ENCODE measurements around the gene SEMA6B. TPM values are rescaled to one million over a fixed set of nuclear protein-coding genes. Genes with fewer than 3 reads are reported as not detected.

The SEMA6B gene
- total RNA-seq, 3 donors from 2014 or later = 2.3 to 8.8 (median 3.2) TPM

DNA sequence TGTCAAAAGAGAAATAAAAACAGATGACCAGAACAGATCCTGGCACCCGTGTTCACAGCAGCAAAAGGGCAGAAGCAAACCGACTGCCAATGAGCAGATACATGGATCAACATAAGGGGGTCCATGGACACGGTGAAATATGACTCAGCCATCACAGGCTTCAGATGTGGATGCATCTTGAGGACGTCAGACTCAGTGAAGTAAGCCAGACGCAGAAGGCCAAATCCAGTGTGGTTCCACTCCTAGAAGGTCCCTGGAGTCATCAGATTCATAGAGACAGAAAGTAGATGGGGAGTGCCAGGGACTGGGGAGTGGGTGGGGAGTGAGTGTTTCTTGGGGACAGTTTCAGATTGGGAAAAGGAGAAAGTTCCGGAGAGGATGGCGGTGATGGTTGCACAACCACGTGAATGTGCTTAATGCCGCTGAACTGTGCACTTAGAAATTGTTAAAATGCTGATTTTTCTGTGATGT is 28.8 kb upstream of the SEMA6B start:
- peaks cover 7 to 33% of the 10 kb centered on the region in 2 donors for H3K27me3 ChIP-seq
- intact Hi-C loops (cut with DNase I; ENCODE audit: low total_unique reads) = no loop called here
- TF ChIP-seq POLR2AphosphoS5 (IDR thresholded peaks at IDR 0.05) (no peak), POLR2A (IDR thresholded peaks at IDR 0.05) (no peak)
- TF ChIP-seq, protein P1, sequence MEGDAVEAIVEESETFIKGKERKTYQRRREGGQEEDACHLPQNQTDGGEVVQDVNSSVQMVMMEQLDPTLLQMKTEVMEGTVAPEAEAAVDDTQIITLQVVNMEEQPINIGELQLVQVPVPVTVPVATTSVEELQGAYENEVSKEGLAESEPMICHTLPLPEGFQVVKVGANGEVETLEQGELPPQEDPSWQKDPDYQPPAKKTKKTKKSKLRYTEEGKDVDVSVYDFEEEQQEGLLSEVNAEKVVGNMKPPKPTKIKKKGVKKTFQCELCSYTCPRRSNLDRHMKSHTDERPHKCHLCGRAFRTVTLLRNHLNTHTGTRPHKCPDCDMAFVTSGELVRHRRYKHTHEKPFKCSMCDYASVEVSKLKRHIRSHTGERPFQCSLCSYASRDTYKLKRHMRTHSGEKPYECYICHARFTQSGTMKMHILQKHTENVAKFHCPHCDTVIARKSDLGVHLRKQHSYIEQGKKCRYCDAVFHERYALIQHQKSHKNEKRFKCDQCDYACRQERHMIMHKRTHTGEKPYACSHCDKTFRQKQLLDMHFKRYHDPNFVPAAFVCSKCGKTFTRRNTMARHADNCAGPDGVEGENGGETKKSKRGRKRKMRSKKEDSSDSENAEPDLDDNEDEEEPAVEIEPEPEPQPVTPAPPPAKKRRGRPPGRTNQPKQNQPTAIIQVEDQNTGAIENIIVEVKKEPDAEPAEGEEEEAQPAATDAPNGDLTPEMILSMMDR (IDR thresholded peaks at IDR 0.05) = no peak

DNA sequence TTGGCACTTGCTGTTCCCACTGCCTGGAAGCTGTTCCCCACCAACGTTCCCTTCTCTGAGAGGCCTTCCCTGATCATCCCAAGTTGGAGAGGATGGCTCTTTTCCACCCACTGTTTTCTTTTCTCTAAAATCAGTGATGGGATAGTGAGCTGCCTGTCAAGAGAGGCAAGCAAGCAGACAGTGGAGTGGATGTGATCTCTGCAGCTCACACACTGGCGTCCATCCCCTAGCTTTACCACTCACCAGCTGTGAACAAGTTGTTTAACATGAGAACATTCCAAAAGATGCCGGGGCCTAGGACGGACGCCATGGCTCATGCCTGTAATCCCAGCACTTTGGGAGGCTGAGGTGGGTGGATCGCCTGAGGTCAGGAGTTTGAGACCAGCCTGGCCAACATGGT is 28.0 kb upstream of the SEMA6B start:
- H3K27me3 ChIP-seq = peaks cover 7 to 37% of the 10 kb centered on the region in 2 donors
- no peak overlapping the region for H3K27ac ChIP-seq
- intact Hi-C loops (cut with DNase I; ENCODE audit: low total_unique reads) = no loop called here
- TF ChIP-seq POLR2A (IDR thresholded peaks at IDR 0.05) (no peak), POLR2AphosphoS5 (IDR thresholded peaks at IDR 0.05) (no peak)
- TF ChIP-seq, protein P1 (IDR thresholded peaks at IDR 0.05) = no peak
- H3K4me3 ChIP-seq = no peak overlapping the region
- peaks cover 0 to 3% of the 10 kb centered on the region in 2 donors for H3K4me1 ChIP-seq
- no peak for DNase-seq (ENCODE audit: low spot score in 2 of 2)
- no peaks in the 10 kb centered on the region for H3K36me3 ChIP-seq
- H3K9me3 ChIP-seq = no peaks in the 10 kb centered on the region

More for the DNA sequence above, 28.8 kb upstream of the SEMA6B start:
- Histone ChIP-seq H3K36me3 (no peaks in the 10 kb centered on the region), H3K4me3 (no peak overlapping the region), H3K9me3 (no peaks in the 10 kb centered on the region), H3K4me1 (peaks cover 0 to 3% of the 10 kb centered on the region in 2 donors), H3K27ac (no peak overlapping the region)
- no peak for DNase-seq (ENCODE audit: low spot score in 2 of 2)

DNA sequence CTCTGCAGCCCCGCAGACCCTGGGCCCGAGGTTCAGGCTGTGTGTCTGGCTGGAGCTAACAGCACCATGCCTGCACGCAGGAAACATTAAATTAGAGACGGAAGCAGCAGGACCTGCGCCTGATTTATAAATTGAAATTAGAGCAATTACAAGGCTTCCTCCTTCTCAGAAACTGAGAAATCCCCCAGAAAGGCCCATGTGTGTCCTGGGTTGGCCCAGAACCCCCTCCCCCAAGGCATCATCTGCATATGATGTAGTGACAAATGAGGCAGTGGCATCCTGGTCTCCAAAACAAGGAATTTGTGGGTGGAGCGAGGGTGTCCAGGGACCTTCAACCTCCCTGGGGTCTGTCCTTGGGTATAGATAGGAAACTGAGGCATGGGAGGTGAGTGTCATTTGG is 27.2 kb upstream of the SEMA6B start:
- no peaks in the 10 kb centered on the region for H3K36me3 ChIP-seq
- peaks cover 0 to 3% of the 10 kb centered on the region in 2 donors for H3K4me1 ChIP-seq
- H3K4me3 ChIP-seq = no peak overlapping the region
- intact Hi-C loops (cut with DNase I; ENCODE audit: low total_unique reads) = no loop called here
- no peak overlapping the region for H3K27ac ChIP-seq
- no peaks in the 10 kb centered on the region for H3K9me3 ChIP-seq
- TF ChIP-seq, protein P1 (IDR thresholded peaks at IDR 0.05) = no peak
- no peak for TF ChIP-seq POLR2A (IDR thresholded peaks at IDR 0.05)
- TF ChIP-seq POLR2AphosphoS5 (IDR thresholded peaks at IDR 0.05) = no peak
- peaks cover 7 to 45% of the 10 kb centered on the region in 2 donors for H3K27me3 ChIP-seq
- no peak for DNase-seq (ENCODE audit: low spot score in 2 of 2)

GRCh38 chr19:4586245-4586644 is 26.8 kb upstream of the SEMA6B start:
- intact Hi-C loops (cut with DNase I; ENCODE audit: low total_unique reads) = no loop called here
- Histone ChIP-seq H3K4me3 (no peak overlapping the region), H3K36me3 (no peaks in the 10 kb centered on the region), H3K9me3 (no peaks in the 10 kb centered on the region), H3K27ac (no peak overlapping the region), H3K4me1 (peaks cover 0 to 3% of the 10 kb centered on the region in 2 donors), H3K27me3 (peaks cover 7 to 45% of the 10 kb centered on the region in 2 donors)
- DNase-seq (ENCODE audit: low spot score in 2 of 2) = no peak
- TF ChIP-seq POLR2A (IDR thresholded peaks at IDR 0.05) = no peak
- TF ChIP-seq POLR2AphosphoS5 (IDR thresholded peaks at IDR 0.05) = no peak
- TF ChIP-seq, protein P1 (IDR thresholded peaks at IDR 0.05) = no peak

DNA sequence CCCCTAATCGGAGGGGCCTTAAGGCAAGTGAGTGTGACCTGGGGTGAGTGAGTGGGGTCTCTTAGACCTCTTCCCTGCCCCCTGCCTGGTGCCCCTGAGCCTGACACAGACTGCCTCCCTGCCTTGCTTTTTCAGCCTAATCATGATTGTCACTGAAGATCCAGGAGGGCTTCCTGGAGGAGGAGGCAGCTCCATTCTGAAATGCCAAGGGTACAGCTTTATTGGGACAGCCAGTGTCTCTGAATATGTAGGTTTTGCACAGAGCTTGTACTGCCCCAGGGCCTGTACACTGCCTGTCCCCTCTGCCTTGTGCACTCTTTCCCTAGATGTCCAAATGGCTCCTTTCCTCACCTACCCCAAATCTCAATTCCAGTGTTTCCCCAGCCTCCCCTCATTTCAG is 26.1 kb upstream of the SEMA6B start:
- Histone ChIP-seq H3K4me3 (no peak overlapping the region), H3K27ac (no peak overlapping the region), H3K27me3 (peaks cover 8 to 46% of the 10 kb centered on the region in 2 donors), H3K9me3 (no peaks in the 10 kb centered on the region), H3K36me3 (no peaks in the 10 kb centered on the region), H3K4me1 (peaks cover 0 to 3% of the 10 kb centered on the region in 2 donors)
- DNase-seq (ENCODE audit: low spot score in 2 of 2) = no peak
- TF ChIP-seq, protein P1 (IDR thresholded peaks at IDR 0.05) = no peak
- TF ChIP-seq POLR2A (IDR thresholded peaks at IDR 0.05) = no peak
- no peak for TF ChIP-seq POLR2AphosphoS5 (IDR thresholded peaks at IDR 0.05)
- intact Hi-C loops (cut with DNase I; ENCODE audit: low total_unique reads) = no loop called here

Data from breast epithelium (tissue), 4 donors.